Stimulated activated CD4-positive, alpha-beta T cell treated with anti-CD3 and anti-CD28 coated beads, Interleukin-1b, Interleukin-23, amount 100 ng/mL, for 48 hours (primary cell): ENCODE measurements around the gene GPR61.

Source experiments
- DNase-seq: peaks from one replicate; pipeline ENCODE4 v3.0.0-alpha.2; 2020

Gene GPR61

GRCh38 chr1:109537450-109538178 lies 2.1 kb upstream of the GPR61 start:
- no peak for DNase-seq

- no peak for DNase-seq
Observed at GRCh38 chr1:109538827-109539555, 681 bp upstream of the GPR61 start.

- DNase-seq = no peak
Observed at GRCh38 chr1:109541102-109541501, 1.4 kb downstream of the GPR61 start.

GRCh38 chr1:109542657-109543056 lies 3.0 kb downstream of the GPR61 start:
- no peak for DNase-seq

DNA sequence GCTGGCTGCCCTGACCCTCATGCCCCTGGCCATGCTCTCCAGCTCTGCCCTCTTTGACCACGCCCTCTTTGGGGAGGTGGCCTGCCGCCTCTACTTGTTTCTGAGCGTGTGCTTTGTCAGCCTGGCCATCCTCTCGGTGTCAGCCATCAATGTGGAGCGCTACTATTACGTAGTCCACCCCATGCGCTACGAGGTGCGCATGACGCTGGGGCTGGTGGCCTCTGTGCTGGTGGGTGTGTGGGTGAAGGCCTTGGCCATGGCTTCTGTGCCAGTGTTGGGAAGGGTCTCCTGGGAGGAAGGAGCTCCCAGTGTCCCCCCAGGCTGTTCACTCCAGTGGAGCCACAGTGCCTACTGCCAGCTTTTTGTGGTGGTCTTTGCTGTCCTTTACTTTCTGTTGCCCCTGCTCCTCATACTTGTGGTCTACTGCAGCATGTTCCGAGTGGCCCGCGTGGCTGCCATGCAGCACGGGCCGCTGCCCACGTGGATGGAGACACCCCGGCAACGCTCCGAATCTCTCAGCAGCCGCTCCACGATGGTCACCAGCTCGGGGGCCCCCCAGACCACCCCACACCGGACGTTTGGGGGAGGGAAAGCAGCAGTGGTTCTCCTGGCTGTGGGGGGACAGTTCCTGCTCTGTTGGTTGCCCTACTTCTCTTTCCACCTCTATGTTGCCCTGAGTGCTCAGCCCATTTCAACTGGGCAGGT lies 3.8 kb downstream of the GPR61 start:
- no peak for DNase-seq

DNA sequence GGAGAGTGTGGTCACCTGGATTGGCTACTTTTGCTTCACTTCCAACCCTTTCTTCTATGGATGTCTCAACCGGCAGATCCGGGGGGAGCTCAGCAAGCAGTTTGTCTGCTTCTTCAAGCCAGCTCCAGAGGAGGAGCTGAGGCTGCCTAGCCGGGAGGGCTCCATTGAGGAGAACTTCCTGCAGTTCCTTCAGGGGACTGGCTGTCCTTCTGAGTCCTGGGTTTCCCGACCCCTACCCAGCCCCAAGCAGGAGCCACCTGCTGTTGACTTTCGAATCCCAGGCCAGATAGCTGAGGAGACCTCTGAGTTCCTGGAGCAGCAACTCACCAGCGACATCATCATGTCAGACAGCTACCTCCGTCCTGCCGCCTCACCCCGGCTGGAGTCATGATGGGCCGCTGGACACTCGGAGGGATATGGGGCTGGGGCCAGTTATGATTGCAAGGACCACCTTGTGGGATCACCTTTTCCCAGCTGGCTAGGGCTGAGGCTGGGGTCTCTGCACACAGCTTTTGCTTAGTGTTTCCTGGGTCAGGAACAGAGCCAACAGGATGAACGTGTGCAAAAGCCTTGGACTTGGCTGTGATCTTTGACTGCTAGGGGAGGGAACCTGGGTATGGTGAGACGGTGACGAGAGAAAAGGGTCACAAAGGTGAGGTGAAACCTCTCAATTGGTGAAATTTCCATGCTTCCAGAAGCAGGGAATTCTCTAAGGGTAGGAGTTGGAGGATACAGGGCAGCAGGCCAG lies 4.5 kb downstream of the GPR61 start:
- no peak for DNase-seq

DNA sequence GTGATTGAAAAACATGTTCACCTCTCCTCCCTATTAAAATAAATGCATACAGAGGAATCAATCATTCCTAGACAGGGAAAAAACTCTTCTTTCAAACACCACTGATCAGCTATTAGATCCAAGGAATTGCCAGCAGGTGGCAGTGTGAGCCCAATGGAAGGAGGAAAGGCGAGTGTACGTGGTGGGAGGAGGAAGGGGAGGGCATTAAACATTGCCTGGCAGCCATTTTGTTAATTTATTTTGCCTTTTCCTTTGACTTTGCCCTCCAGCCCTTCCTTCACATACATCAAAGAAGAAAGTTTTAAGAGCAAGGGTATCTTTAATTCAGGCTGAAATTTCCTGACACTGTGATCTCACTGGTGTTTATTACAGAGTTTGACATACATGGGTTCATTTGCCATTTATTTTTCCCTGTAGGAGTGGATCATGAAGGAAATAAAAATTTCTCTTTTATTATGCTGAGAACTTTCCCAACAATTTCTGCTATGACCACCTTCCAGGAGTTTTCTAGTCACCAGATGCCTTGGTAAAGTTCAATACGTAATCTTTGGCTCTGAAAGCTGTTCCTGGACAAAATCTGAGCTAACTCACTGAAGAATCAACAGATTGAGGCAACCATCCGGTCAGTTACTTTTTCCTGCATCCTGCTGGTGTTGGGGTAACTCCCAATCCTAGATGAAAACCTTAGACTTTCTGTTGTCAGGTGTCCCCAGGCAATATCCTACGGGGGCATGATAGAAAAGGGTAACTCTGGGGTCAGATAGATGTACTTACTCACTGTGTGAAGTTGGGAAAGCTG lies 6.8 kb downstream of the GPR61 start:
- peak; percentile 88 for DNase-seq

GRCh38 chr1:109547463-109548320 lies 8.0 kb downstream of the GPR61 start:
- DNase-seq = peak; percentile 19

DNA sequence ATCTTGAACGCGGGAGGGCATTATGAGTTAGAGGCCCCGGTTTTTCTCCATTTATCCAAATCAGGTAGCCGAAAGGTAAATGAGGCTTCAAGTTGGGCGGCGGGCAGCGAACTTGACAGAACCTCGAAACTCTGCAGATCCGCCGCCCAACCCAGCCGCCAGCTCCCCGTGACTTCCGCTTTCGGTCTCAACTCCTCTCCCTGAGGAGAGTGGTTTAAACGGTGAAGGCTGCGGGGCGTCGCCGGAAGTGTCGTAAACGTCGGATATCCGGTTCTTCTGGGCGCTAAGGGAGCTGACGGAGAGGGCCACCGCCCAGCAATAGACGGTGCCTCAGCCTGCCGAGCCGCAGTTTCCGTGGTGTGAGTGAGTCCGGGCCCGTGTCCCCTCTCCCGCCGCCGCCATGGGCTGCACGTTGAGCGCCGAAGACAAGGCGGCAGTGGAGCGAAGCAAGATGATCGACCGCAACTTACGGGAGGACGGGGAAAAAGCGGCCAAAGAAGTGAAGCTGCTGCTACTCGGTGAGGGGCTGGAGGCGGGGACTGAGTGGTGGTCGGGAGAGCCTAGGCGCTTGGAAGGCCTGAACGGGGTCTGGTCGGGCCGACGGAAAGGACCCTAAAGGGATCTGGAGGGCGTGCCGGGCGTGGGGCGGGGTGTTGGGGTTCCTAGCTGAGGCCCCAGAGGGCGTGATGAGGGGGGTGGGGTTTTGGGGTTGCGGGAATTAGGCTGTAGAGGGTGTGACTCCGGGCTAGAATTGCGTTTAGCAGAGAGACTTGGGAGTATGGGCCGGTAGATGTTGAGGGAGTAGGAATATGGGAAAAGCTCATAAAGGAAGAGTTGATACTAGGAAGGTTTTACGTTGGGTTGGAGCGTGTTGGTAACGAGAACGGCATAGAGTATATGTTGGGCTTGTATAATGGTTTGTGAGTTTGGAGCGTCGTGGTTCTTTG lies 8.9 kb downstream of the GPR61 start, which contains the start of gene GNAI3:
Gene GNAI3 (plus strand): TSS at position 295 of the 947 bp plus-strand sequence. CDS start 106 bp downstream, at position 401.
- DNase-seq = peak; percentile 95

DNA sequence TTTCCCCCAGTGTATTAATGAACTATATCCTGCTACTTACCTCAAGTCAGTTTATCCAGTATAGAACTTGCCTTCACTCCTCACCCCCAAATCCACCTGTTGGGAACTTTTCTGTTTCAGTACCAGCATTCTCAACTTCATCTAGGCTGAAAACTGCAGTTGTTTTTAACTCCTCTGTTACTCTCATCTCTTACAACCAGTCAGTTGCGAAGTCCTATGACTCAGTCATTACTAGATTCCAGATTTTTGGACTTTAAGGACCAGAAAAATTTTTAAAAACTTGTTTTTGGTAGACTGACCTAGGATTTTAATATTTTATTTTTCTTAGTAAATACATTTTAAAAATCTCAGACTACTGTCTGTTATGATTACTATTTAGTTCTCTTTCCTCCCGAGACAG lies 16.9 kb downstream of the GPR61 start:
- no peak for DNase-seq

GRCh38 chr1:109557520-109557919 lies 17.8 kb downstream of the GPR61 start:
- DNase-seq = no peak

- no peak for DNase-seq
Observed at GRCh38 chr1:109559995-109560394, 20.3 kb downstream of the GPR61 start.

- no peak for DNase-seq
Observed at GRCh38 chr1:109564194-109564878, 24.7 kb downstream of the GPR61 start.

DNA sequence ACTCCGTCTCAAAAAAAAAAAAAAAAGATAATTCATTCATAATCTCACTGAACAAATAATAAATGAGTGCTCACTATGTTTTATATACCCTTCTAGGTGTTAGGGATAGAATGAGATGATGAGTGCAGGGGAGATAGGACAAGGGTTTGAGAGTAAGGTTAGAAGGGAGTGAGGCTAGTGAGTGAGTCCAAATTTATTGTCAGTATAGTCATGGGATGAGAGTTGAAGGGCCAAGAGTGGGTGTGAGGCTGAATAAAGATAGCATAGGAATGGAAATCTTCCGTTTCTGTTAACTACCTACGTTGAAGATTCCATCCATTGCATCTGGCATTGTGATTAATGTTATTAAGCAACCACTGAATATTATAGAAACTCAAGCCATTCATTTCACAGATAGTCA lies 25.6 kb downstream of the GPR61 start:
- no peak for DNase-seq

DNA sequence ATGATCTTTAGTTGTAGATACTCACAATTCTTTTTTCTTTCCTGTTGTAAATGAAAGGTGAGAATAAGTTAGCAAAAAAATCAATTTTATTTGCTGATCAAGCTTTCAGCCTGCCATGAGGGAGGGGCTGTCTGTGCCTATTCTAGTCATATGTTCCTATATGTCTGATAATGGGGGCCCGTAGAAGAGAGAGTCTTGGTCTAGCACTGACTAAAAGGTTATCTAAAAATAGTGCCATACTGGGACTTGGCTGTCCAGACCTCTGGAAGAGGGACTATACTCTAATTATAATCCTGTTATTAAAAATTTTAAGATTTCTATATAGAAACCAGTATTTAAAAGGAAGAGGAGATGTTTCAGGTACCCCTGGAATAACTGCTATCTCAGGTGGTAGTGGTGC lies 27.3 kb downstream of the GPR61 start:
- no peak for DNase-seq

- DNase-seq = no peak
Observed at GRCh38 chr1:109567877-109568672, 28.4 kb downstream of the GPR61 start.

DNA sequence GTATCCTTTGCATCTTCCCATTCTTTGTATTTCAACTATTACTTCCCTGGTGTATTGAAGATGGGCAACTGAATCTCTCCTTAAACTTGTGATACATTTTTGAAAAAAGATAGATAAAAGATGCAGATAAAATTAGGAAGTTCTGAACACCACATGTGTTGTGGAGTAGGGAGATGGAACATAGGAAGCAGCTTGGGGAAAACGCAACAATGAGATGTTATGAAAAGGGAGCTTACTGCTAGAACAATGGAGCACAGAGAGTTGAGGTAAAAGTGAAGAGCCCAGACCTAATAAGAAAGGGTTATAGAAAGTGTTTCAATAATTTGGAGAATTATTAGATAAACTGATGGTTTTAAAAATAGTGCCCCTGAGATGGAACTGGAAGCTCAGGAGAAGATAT lies 29.7 kb downstream of the GPR61 start:
- DNase-seq = no peak

GRCh38 chr1:109570414-109570813 lies 30.7 kb downstream of the GPR61 start:
- DNase-seq = no peak
